ENCODE data around the gene LINGO1. TPM values are rescaled to one million over a fixed set of nuclear protein-coding genes. Genes with fewer than 3 reads are reported as not detected.

Gene LINGO1
- total RNA-seq, 1 donor from 2014 or later = 5.3 TPM

DNA sequence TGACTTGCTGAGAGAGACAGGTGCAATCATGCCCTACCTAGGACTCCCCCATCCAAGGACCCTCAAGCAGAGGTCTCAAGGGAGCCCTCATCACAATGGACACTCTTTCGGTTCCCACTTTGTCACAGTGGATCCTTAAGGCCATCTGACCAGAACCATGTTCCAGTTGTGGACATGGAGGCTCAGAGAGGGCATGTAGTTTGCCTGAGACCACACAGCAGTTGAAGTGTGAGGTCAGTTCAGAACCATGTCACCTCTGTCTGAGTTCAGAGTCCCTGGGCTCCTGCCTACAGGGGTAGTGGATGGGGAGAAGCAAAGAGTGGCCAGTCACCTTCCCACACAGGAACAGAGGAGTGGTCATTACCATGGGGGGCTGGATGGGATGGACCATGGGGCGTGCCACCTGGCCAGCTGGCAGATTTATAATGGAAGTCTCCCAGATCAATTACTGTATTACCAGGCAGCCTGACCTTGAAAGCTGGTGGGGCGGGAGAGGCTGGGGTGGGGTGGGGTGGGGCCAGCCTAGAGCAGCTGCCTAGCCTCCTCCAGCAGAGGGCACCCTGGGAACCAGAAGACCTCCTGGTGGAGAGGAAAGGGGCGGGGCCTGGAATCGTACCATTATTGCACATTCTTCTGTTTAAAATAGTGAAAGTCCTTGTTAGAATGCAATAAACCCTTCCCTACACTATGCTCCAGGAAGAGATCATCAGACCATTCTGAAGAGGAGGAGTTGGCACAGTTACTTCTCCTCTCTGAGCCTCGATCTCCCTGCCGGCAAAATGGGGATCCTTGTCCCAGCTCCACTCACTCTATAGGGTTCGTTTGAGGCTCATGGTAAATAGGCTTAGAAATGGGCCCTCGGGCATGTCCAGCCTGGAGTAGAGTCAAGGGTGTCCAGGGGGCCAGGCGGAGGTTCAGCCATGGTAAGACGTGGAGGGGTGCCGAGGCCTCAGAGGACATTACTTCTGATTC is 26.9 kb upstream of the LINGO1 start:
- ATAC-seq (no peak), DNase-seq (ENCODE audit: low spot score) (peak; percentile 70)
- intact Hi-C loops (cut with DNase I) = no loop called here

DNA sequence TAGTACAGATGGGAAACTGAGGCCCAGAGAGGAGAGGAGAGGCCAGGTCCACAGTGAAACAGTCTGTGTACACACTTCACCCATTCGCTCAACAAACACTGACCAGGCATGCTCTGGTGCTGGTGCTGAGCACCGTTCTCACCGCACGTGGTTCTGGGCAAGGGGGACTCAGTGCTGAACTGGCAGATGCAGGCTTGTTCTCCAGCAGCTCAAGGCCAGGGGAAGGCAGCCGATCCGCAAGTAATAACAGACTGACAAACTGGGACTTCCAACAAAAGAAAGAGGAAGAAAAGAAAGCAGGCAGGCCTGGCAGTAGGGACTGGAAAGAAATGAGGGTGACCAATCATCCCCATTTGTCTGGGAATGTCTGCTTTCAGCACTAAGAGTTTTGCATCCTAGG is 25.6 kb upstream of the LINGO1 start:
- intact Hi-C loops (cut with DNase I) = no loop called here
- no peak for DNase-seq (ENCODE audit: low spot score)
- no peak for ATAC-seq

DNA sequence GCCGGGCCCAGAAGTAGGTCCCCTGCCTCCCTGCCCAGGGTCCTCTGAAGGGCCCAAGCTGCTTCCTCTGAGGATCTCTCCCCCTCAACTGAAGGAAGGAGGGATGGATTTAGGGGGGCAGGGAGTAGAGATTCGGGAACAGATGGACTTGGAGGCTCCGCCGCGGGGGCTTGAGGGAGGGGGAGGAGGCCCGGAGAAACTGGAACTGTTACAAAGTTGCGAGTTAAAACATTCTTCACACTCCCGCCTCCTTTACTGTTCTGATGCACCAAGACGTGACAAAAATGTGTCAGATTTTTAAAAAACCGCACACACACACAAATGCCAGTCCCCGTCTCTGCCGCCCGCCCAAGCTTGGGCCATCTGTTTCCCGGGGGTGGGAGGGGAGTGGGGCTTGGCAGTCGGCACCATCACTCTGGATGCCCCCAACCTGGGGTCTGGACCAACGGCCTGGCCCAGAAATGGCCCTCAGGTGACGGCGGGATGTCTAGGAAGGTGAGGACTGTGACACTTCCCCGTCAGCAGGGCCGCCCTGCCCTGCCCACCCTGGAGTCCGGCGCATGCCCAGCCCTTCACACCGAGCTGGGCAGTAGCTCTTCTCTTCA is 25.0 kb upstream of the LINGO1 start:
- DNase-seq (ENCODE audit: low spot score) (no peak), ATAC-seq (no peak)
- intact Hi-C loops (cut with DNase I) = no loop called here

DNA sequence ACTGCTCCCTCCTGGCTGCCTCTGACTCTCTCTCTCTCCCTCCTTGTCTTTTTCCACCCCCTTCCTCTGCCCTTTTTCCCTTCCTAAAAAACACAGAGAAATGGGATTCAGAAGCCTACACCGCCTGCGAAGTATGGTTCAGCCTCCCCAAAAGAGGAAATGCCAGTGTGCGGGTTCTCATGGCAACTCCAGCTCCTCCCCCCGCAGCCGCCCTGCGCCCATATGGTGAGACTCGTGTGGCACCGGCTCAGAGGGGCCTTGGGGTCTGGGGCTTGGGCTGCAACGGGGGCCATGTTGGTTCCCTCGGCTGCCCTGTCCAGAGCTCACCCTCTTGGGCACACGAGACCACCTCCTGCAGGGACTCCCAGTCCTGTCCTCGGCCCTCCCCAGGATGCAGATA is 23.6 kb upstream of the LINGO1 start:
- DNase-seq (ENCODE audit: low spot score) (no peak), ATAC-seq (no peak)
- intact Hi-C loops (cut with DNase I) = no loop called here

DNA sequence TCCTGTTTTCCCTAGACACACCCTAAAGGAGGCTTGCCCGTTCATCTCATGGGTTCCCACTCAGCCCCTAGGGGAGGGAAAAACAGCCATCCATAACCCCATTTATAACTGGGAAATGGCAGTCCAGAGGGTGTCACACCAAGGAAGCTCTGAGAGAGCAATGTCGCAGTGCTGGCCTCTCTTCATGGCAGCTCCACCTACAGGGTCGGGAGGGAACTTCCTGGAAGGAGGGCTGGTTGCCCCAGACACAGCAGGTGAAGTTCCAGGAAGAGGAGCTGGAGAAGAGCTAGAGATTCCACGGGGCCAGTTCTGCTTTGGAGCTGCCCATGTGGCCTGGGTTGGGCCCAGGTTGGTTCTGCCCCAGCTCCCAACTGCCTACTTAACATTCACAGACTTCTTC is 22.3 kb upstream of the LINGO1 start:
- ATAC-seq (no peak), DNase-seq (ENCODE audit: low spot score) (no peak)
- intact Hi-C loops (cut with DNase I) = no loop called here

DNA sequence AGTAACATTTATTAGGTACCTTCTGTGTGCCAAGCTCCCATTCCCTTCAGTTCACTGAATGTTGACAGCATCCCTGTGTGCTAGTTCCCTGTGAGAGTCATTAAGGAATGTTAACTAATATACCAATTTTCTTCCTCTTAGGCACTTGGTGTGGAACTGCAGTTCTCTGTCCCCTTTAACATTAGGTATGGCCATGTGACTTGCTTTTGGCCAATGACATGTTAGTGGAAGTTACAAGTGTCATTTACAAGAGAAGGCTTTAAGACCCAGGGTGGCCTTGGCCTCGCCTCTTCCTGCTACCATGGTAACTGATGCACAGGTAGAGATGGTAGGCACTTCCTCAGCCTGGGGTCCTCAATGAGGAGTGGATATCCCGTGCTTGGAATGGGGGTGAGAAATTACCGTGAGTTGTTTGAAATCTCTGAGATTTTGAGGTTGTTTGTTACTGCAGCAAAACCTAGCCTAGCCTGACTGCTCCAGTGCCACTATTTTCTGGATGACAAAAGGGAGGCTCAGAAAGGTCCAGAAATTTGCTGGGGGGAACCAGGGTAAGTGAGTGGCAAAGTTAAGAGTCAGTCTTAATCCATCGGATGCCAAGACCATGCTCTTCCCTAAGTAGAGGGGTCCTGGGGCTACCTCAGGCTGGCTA is 21.2 kb upstream of the LINGO1 start:
- DNase-seq (ENCODE audit: low spot score) (no peak), ATAC-seq (no peak)
- intact Hi-C loops (cut with DNase I) = no loop called here

DNA sequence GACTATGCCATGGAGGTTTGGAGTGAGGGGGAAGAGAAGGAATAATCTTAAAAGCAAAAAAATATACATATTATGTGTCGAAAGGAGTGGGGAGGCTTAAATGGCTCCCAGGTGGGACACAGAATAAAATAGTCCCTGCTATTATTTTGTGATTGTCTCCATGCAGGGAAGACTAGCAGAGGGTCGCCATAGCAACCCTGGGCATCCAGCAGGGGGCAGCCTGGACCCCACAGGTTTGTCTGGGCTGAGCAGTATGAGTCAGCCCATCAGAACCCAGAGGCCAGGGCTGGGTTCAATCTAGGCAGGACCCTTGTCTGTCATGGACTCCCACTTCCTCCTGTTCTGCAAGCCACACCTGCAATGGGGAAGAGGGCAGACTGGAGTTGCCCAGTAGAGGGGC is 17.6 kb upstream of the LINGO1 start:
- intact Hi-C loops (cut with DNase I) = no loop called here
- no peak for ATAC-seq

DNA sequence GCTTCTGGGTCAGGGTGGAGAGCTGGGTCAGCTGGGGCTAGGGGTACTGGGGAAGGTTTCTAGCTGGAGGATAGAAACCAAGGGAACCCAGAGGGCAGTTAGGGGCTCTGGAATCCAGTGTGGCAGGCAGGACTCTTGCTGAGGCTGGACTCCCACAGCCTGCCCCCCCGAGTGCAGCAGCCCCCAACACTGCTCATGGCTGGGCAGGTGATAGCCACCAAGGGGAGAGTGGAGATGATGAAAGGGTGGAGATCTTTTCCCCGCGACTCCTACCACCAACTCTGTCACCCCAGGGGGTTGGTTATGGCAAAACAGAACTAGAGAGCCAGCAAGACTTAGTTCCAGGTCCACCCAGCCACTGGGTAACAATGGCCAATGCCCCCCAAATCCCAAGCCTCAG is 16.9 kb upstream of the LINGO1 start:
- no peak for DNase-seq (ENCODE audit: low spot score)
- intact Hi-C loops (cut with DNase I) = no loop called here
- no peak for ATAC-seq

More for the DNA sequence above, 17.6 kb upstream of the LINGO1 start:
- no peak for DNase-seq (ENCODE audit: low spot score)

DNA sequence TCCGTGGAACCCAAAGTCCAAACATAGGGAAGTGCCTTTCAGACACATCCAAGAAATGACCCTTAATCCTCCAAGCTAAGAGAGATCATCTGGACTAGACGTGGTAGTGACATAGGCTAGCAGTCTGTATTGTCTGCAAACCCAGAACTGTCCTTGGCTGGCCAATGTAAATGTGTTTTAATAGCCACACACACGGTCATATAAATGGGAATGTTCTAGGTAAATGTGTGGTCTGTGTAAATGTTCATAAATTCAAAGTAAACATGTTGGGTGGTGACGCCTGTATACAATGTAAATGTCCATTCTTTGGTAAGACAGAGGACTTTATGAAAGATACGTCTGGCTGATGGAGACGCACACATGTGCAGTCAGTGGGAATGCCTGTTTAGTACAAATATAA is 16.3 kb upstream of the LINGO1 start:
- DNase-seq (ENCODE audit: low spot score) = no peak
- ATAC-seq = no peak
- intact Hi-C loops (cut with DNase I) = no loop called here

DNA sequence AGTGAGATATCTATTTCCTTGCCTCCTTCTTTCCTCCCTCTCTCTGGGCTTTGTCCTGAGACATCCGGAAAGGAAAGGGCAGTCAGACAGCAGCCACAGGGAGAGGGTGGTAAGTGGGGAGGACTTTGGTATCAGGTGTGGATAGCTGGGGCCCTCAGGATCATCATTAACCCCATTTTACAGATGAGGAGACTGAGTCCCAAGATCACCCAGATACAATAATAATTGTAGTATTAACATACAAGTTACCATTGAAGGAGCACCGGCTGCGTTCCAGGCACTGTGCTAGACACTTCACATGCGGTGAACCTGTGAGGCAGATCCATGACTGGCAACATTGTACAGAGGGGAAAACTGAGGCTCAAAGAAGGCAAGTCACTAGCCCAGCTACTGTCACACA is 15.2 kb upstream of the LINGO1 start:
- DNase-seq (ENCODE audit: low spot score) (no peak), ATAC-seq (no peak)
- intact Hi-C loops (cut with DNase I) = no loop called here

DNA sequence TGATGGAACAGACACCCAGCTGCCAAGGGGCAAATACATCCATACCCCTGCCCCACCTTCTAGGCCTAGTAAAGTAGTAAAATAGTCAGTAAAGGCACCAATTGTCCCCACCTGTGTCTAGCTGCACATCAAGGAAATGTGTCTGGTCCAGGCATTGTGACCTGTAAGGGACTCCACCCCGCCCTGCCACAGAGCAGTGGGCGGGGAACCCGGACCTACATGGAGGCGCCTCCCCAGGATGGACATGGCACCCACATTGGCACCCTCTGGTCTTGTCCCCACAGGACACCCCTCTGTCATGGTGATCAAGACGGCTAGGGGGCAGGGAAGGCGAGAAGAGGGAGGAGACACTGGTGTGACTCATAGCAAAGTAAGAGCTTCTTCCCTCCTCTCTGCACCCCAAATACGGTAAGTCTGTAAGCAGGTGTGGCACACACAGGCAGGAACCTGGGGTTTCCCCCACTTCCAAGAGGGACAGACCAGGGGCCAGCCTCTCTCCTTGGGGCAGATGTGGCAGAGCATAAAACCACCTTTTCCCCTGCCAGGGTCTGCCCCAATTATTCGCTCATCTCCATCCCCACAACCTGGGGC is 13.5 kb upstream of the LINGO1 start:
- ATAC-seq (no peak), DNase-seq (ENCODE audit: low spot score) (no peak)
- intact Hi-C loops (cut with DNase I) = no loop called here

DNA sequence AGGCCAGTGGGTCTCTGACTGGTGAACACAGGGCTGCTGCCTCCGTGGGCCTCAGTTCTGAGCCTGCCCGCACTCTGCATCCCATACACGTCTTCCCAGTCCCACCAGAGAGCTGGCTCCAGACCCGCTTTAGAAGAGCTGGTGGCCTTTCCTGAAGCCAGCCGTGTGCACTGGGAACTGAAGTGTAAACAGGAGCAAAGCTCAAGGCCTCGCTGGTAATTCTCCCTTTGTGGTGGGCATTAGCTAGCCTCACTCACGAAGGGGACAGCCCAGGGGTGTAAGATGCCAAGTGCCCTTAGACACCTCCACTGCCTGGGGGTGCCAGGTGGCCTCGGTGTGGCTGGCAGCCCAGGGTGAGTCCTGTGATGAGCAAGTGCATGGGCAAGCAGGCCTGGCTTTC is 12.9 kb upstream of the LINGO1 start:
- DNase-seq (ENCODE audit: low spot score) (no peak), ATAC-seq (no peak)
- intact Hi-C loops (cut with DNase I) = no loop called here

DNA sequence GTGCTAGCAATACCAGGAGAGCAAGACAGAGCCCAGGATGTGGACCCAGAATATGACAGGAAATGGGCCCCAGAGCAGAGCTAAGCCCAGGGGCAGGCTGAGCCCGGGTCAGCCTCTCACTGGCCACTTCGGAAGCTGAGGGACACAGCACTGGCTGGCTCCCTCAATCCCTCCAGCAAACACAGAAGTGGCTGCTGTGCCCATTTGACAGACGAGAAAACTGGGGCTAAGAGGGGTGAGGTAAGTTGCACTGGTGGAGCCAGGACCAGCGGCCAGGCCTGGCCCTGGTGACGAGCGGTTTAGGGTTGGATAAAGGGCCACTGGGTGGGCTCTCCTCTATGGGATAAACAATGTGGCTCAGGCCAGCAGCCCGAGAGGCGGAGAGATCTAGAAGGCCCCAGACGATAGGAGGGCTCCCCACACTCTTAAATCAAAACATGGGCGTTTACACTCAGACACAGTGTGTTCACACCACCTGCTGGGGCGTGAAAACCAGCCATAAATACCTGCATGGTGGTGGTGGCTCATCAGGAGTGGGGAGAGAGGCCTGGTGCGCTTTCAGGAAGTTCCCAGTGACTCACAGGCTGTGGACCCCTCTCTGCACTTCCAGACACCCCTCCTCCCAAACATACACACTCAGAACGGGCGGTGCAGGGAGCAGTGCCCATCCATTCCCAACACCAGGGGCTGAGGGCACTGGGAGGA is 12.0 kb upstream of the LINGO1 start:
- intact Hi-C loops (cut with DNase I) = no loop called here
- no peak for ATAC-seq

DNA sequence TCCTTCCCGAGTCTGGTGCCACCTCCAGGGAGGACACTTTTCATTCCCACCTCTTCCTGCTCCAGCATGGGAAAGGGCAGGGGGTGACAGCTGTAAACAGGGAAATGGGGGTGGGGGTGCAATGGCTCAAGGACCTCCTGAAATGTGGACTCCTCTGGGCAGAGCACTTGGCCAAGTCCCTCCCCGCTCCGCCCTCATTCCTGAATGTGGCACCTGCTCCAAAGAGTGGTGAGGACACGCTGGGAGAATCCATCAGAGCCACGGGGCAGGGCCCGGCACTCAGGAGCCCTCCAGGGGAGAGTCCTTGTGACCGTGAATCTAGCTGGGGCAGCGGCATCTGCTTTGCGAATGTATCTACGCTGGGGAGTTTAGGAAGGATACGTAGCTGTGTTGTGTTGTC is 11.1 kb upstream of the LINGO1 start:
- intact Hi-C loops (cut with DNase I) = no loop called here
- ATAC-seq = no peak
- no peak for DNase-seq (ENCODE audit: low spot score)

More for the DNA sequence above, 12.0 kb upstream of the LINGO1 start:
- DNase-seq (ENCODE audit: low spot score) = no peak

DNA sequence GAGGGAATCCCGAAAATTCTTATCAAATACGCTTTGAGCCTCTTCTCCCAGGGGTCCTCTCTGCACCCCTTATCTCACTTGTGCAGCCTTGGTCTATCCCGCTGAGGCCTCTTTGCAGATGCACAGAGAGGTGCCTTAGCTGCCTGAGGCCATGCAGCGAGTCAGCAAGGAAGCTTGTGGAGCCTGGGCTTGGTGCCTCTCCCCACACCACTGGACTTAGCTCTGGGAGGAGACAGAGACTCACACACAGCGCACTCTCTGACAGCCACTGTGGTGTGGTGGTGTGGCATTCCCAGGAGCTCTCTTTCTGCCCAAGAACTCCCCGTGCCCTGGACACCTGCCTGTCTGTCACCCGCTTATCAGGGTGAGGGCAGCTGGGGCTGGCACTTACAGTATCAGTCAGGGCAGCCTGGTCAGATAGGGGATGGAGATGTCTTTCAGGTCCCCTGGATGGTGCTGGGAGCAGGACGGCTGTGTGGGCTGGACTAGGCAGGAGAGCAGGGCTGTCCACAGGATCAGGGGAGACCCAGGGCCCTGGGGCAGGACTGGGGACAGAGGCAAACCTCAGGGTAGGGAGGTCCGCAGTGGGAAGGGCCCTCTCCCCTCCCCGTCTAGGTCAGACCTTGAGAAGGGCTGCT is 10.2 kb upstream of the LINGO1 start:
- intact Hi-C loops (cut with DNase I) = no loop called here
- DNase-seq (ENCODE audit: low spot score) = no peak
- no peak for ATAC-seq

DNA sequence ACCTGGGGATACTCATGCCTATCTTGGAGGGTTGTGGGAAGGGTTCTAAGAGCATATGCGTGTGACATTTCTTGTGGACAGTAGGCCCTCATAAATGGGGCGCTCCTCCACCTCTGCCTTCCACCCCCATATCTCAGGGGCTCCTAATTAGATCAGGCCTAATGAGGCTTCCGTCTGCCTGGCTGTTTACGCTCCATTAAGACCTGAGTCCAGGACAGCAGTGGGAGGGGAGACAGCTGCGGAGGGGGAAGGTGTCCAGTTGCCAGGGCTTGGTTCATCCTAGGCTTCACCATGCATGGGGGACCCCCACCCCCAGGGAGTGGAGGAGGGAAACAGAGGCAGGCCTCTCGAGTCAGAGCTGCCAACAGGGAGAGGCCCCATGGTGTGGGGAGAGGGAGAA is 9.3 kb upstream of the LINGO1 start:
- ATAC-seq (no peak), DNase-seq (ENCODE audit: low spot score) (no peak)
- intact Hi-C loops (cut with DNase I) = no loop called here

DNA sequence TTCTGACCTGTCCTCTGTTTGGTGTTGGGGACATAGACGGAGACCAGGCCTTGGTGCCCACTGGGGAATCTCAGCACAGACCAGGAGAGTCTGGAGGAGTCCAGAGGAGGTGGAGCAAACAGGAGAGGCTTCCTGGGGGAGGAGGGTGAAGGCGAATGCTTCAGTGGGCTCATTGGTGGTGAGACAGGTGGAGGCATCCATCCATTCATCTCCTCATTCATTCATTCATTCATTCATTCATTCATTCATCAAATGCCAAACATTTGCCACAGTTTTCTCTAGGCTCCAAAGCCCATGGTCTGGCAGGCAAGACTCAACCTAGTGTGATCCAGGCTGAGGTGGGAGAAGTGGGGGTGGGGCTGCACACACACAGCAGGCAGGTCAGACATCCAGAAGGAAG is 7.9 kb upstream of the LINGO1 start:
- DNase-seq (ENCODE audit: low spot score) (no peak), ATAC-seq (no peak)
- intact Hi-C loops (cut with DNase I) = no loop called here

DNA sequence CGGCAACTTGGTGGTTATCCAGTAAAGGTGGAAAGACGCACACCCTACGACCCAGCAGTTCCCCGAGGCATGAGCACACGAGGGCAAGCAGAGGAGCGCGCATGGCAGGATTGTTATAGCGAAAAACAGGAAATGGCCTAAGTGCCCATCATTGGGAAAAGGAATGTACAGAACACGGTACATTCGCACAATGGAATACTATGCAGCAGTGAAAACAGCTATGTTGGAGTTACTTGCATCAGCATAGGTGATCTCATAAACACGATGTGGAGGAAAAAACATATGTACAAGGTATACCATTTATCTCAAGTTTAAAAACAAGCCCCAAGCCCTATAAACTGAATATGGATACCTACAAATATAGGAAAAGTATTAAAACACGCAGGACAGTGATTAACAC is 6.7 kb upstream of the LINGO1 start:
- intact Hi-C loops (cut with DNase I) = loop anchor here (10.0 kb wide), 1 partner anchor 185 kb away; no protein-coding TSS in a partner anchor
- ATAC-seq (no peak), DNase-seq (ENCODE audit: low spot score) (no peak)

Data from sciatic nerve (tissue), 2 donors.